RWPE2 (cell line): ENCODE measurements around the gene CORO2B.

Source experiments
- ATAC-seq: fragments of 200-7000 bp; cut with Tn5 transposase; 3 replicates; pipeline ENCODE4 v1.9.1; 2021; ENCODE audit warnings: low read depth
- DNase-seq: peaks from one replicate; pipeline ENCODE4 v3.0.0-alpha.2; 2020; ENCODE audit warnings: low spot score
- H3K27ac ChIP-seq: fragments of 450-650 bp; 2 replicates; pipeline ENCODE4 v1.5.1; 2017; ENCODE audit warnings: mild to moderate bottlenecking; ENCODE audit not compliant: poor library complexity, severe bottlenecking
- H3K27me3 ChIP-seq: fragments of 250-450 bp; sonication (Bioruptor Pico); 2 replicates; pipeline ENCODE4 v1.5.1; 2021; ENCODE audit warnings: mild to moderate bottlenecking, moderate library complexity; ENCODE audit not compliant: insufficient read depth, poor library complexity, severe bottlenecking
- H3K36me3 ChIP-seq: fragments of 250-450 bp; sonication (Bioruptor Pico); 2 replicates; pipeline ENCODE4 v1.5.1; 2020; ENCODE audit warnings: low read depth, mild to moderate bottlenecking, moderate library complexity
- H3K4me1 ChIP-seq: fragments of 250-450 bp; sonication (Bioruptor Pico); 2 replicates; pipeline ENCODE4 v1.5.1; 2021; ENCODE audit warnings: mild to moderate bottlenecking, moderate library complexity; ENCODE audit not compliant: insufficient read depth, poor library complexity, severe bottlenecking
- H3K4me3 ChIP-seq: fragments of 250-450 bp; sonication (Bioruptor Pico); 2 replicates; pipeline ENCODE4 v1.5.1; 2021; ENCODE audit warnings: mild to moderate bottlenecking, moderate library complexity; ENCODE audit not compliant: severe bottlenecking
- H3K9me3 ChIP-seq: fragments of 250-450 bp; sonication (Bioruptor Pico); 2 replicates; pipeline ENCODE4 v1.5.1; 2021; ENCODE audit warnings: mild to moderate bottlenecking, moderate library complexity; ENCODE audit not compliant: severe bottlenecking
- TF ChIP-seq, protein P1 (sequence below): fragments of 450-650 bp; IDR thresholded peaks from one replicate; pipeline ENCODE4 v1.5.1; 2017; ENCODE audit warnings: mild to moderate bottlenecking, moderate library complexity; ENCODE audit not compliant: poor library complexity, severe bottlenecking

Gene CORO2B

DNA sequence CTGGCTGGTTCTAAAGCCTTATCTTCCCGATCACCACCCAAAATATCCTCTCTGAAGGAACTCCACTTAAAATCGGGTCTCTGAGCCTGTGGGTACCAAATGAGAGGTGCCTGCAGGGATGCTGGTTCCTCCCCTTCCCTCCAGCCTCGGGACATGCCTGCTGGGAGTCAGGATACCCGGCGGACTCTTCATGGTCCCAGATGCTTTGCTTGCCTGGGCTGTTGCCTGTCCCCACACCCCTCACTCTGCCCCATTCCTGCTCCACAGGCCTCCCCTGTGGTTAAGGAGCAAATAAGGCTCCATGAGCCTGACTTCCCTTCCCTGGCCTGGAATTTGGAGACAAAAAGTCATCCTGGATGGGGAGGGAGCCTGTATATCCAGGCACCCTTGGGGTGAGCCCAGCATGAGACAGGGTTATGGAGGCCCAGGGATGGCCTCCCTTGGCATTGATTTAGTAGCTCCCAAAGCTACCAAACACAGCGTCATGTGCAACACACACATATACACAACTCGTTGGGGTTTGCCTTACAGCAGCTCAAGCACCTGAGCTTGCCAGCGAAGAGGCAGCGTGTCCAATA, 12.3 kb upstream of the CORO2B start:
- Histone ChIP-seq H3K4me1 (no peaks in the 10 kb centered on the region), H3K27me3 (no peaks in the 10 kb centered on the region), H3K27ac (no peak overlapping the region), H3K4me3 (no peak overlapping the region), H3K36me3 (no peaks in the 10 kb centered on the region), H3K9me3 (no peaks in the 10 kb centered on the region)
- TF ChIP-seq, protein P1, sequence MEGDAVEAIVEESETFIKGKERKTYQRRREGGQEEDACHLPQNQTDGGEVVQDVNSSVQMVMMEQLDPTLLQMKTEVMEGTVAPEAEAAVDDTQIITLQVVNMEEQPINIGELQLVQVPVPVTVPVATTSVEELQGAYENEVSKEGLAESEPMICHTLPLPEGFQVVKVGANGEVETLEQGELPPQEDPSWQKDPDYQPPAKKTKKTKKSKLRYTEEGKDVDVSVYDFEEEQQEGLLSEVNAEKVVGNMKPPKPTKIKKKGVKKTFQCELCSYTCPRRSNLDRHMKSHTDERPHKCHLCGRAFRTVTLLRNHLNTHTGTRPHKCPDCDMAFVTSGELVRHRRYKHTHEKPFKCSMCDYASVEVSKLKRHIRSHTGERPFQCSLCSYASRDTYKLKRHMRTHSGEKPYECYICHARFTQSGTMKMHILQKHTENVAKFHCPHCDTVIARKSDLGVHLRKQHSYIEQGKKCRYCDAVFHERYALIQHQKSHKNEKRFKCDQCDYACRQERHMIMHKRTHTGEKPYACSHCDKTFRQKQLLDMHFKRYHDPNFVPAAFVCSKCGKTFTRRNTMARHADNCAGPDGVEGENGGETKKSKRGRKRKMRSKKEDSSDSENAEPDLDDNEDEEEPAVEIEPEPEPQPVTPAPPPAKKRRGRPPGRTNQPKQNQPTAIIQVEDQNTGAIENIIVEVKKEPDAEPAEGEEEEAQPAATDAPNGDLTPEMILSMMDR = no peak
- DNase-seq (peak; percentile 37), ATAC-seq (no peak)

DNA sequence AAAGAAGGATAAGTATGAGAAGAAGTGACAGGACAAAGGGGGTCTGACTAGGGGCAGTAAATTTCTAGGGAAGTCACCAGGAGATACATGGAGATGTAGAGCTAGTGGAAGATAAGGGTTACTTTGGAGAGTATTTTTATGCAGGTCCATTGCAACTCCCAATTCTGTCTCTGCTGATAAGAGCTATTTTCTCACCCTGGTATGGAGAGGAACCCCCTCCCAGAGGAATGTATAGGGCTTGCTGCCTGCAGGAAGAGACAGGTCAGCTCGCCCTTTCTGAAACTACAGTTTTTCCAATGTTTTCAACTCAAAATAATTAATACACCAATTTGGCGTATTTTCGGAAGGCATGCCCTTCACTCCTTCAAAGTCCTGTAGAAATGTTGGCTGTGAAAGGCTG, 11.4 kb upstream of the CORO2B start:
- Histone ChIP-seq H3K27ac (no peak overlapping the region), H3K4me3 (no peak overlapping the region), H3K36me3 (no peaks in the 10 kb centered on the region), H3K27me3 (no peaks in the 10 kb centered on the region), H3K4me1 (no peaks in the 10 kb centered on the region), H3K9me3 (no peaks in the 10 kb centered on the region)
- TF ChIP-seq, protein P1 = no peak
- no peak for ATAC-seq
- DNase-seq = no peak

DNA sequence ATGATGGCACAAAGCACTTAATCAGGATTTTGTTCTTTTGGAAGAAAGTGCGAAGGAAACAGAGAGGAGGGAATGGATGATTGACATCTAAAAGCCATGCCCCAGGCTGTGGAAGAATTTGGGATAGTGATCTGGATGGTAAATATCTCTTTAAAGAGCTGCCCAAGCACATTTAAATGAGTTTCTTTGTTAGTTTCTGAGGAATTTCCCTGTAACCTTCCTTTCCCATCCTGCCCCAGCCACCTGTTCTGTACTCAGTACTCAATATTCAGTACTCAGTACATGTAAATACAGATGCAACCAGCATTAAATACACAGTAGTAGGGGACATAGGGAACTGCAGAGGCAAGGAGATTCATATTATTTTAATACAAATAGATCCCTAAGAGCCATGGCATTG, 7.8 kb upstream of the CORO2B start:
- H3K36me3 ChIP-seq = no peaks in the 10 kb centered on the region
- DNase-seq (no peak), ATAC-seq (no peak)
- TF ChIP-seq, protein P1 = no peak
- H3K27ac ChIP-seq = no peak overlapping the region
- no peak overlapping the region for H3K4me3 ChIP-seq
- no peaks in the 10 kb centered on the region for H3K27me3 ChIP-seq
- H3K9me3 ChIP-seq = no peaks in the 10 kb centered on the region
- no peaks in the 10 kb centered on the region for H3K4me1 ChIP-seq

DNA sequence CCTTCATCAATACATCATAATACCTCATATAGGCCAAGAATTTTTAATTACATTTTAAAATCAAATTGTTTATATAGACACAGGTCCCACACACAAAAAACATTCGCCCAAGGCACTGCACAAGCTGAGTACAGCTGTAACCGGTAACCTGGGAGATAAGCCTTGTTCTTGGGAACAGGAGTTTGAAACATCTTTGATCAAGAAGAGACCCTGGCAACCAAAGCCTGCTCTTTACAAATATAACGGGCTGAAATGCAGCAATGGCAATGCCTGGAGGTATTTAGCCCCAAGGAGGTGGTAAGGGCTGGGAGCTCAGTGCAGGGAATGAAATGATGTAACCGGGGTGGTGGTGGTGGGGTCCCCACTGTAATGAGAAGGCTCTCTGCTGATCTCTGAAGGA, 7.2 kb upstream of the CORO2B start:
- Histone ChIP-seq H3K4me1 (no peaks in the 10 kb centered on the region), H3K4me3 (no peak overlapping the region), H3K36me3 (no peaks in the 10 kb centered on the region), H3K27ac (no peak overlapping the region), H3K27me3 (no peaks in the 10 kb centered on the region), H3K9me3 (no peaks in the 10 kb centered on the region)
- ATAC-seq (no peak), DNase-seq (peak; percentile 7)
- TF ChIP-seq, protein P1 = no peak

DNA sequence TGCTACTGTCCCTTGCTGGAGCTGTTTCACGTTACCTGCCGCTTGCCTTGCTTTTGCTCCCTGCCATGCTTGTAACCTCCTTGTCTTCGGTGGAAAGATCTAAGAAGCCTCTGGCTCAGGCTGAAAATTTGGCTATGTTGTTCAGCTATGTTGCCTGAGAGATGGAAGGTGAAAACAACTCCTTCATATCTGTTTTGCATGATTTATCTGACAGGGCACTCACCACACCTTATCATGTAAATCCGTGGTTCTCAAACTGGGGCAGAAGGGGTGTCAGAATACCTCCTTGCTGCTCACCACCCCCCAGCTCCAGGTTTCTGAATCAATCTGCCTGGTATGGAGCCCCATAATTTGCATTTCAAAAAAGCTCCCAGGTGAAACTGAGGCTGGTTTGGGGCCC, 6.5 kb upstream of the CORO2B start:
- DNase-seq (no peak), ATAC-seq (no peak)
- TF ChIP-seq, protein P1 = no peak
- Histone ChIP-seq H3K4me3 (no peak overlapping the region), H3K27ac (no peak overlapping the region), H3K27me3 (no peaks in the 10 kb centered on the region), H3K9me3 (no peaks in the 10 kb centered on the region), H3K4me1 (no peaks in the 10 kb centered on the region), H3K36me3 (no peaks in the 10 kb centered on the region)
